Kidney (tissue), 14 donors: ENCODE results near the gene AURKB. TPM values are rescaled to one million over a fixed set of nuclear protein-coding genes. Genes with fewer than 3 reads are reported as not detected.

Source experiments
- DNase-seq, 5 donors: peaks; one replicate each; pipeline ENCODE4 v3.0.0-alpha.2; 2013 to 2020
- FAIRE-seq: peaks from 2 replicates; lab custom pipeline; 2012; peaks lifted over from hg19 to GRCh38; lab: Jason Lieb, UNC
- H3K27ac ChIP-seq, 2 donors: one replicate each; pipeline ENCODE4 v1.7.0; 2013; ENCODE audit warnings: low read depth in 2 of 2, low read length in 2 of 2, inconsistent platforms in 1 of 2
- H3K27me3 ChIP-seq: one replicate; pipeline ENCODE4 v1.7.1; 2013; ENCODE audit warnings: low read length, inconsistent platforms; ENCODE audit not compliant: control insufficient read depth, insufficient read depth
- H3K36me3 ChIP-seq, 3 donors: one replicate each; pipeline versions ENCODE4 v1.7.0 to v1.7.1; 2013; ENCODE audit warnings: low read length in 3 of 3, control low read depth in 1 of 3, inconsistent platforms in 1 of 3; ENCODE audit not compliant: insufficient read depth in 3 of 3, control insufficient read depth in 2 of 3
- H3K4me1 ChIP-seq, 3 donors: one replicate each; pipeline versions ENCODE4 v1.7.0 to v1.7.1; 2013; ENCODE audit warnings: low read length in 3 of 3, inconsistent platforms in 1 of 3, low read depth in 1 of 3; ENCODE audit not compliant: control insufficient read depth in 2 of 3, insufficient read depth in 2 of 3
- H3K4me3 ChIP-seq, 3 donors: one replicate each; pipeline versions ENCODE4 v1.7.0 to v1.8.1; 2013; ENCODE audit warnings: low read length in 3 of 3, control low read depth in 1 of 3, inconsistent platforms in 1 of 3
- H3K9ac ChIP-seq, 3 donors: one replicate each; pipeline versions ENCODE4 v1.7.0 to v1.7.1; 2013; ENCODE audit warnings: low read length in 3 of 3, control low read depth in 1 of 3, inconsistent platforms in 1 of 3
- H3K9me3 ChIP-seq, 3 donors: one replicate each; pipeline versions ENCODE4 v1.7.0 to v1.7.1; 2013; ENCODE audit warnings: low read length in 3 of 3, control low read depth in 1 of 3, inconsistent platforms in 1 of 3; ENCODE audit not compliant: control insufficient read depth in 2 of 3, insufficient read depth in 1 of 3
- intact Hi-C: fragments of 100-400 bp; cut with DNase I; formaldehyde crosslinking; loops from one replicate; pipeline ENCODE4 v1.11.1; 2022
- polyA plus RNA-seq: library from polyadenylated mRNA; stranded (reverse); fragments of 350-450 nt; fragmentation: Illumina TruSeq; extraction: RNeasy Lipid Tissue Mini Kit (QIAGEN cat#74804); gene quantifications from one replicate; pipeline ENCODE4 v1.2.3, GENCODE V29; 2014; ENCODE audit warnings: low read depth, low replicate concordance; ENCODE audit not compliant: insufficient read depth
- total RNA-seq: library from RNA; stranded (reverse); fragmentation: NEBNext Ultra II Directional; extraction: Animal tissue kit (Norgen Biotek cat#: 25700); gene quantifications from one replicate; pipeline ENCODE4 v1.2.1, GENCODE V29; 2021
- TF ChIP-seq, protein P1 (sequence below): IDR thresholded peaks from 3 replicates; pipeline ENCODE4 v1.5.1; 2012; ENCODE audit warnings: mild to moderate bottlenecking, moderate library complexity, borderline replicate concordance; ENCODE audit not compliant: insufficient read depth; ENCODE audit errors: extremely low read depth
- donor health status: control.
- donor health status: control.
- donor health status: control.
- donor health status: control.
- donor health status: control.
- donor health status: DM: yes; HTN: yes; CAD: no.
- donor health status: Normal renal cell carcinoma (clear cell type).

The AURKB gene
- total and polyA plus RNA-seq, 2 donors from 2014 or later, result 0.43 to 2.8 TPM

DNA sequence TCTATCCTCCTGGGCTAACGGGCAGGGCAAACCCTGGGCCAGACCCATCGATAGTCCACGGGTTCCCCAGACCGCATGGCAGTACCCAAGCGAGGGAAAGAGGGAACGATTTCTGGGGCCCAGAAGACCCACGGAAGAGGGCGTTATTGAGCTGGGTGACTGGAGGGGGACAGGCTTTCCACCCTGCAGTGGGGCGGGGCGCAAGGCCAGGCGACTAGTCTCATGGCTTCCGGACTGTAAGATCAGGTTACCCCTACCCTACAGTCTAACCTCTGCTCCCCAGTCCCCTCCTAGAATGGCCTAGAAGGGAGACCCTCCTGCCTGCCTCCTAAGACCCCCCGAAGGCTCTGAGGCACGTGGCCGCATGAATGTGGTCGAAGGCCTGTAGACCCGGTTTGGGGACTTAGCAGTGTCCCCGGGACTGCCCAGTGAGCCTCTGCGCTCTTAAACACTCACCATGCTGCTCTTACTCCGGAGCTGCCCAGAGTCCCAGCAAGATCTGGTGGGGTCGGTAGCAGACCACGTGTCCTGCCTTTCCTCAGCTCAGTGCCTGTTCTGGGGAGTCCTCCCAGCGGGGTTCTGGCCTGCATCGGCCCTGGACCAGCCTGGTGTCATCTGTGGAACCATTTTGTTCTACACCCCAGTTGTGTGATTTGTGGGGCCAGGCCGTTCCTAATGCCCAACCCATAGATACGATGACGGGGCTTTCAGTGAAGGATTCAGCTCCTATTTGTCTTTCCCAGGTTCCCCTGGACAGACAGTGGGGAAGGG lies 13.2 kb upstream of the AURKB start:
- H3K27ac ChIP-seq, result peak overlapping the region; percentile 95 to 98
- FAIRE-seq (no peak), DNase-seq (peak; percentile 69 to 93 (median 86))
- peaks cover 0 to 13% (median 5%) of the 10 kb centered on the region in 3 donors for H3K4me1 ChIP-seq
- peak overlapping the region; percentile 79 to 90 (median 81) for H3K4me3 ChIP-seq
- TF ChIP-seq, protein P1, sequence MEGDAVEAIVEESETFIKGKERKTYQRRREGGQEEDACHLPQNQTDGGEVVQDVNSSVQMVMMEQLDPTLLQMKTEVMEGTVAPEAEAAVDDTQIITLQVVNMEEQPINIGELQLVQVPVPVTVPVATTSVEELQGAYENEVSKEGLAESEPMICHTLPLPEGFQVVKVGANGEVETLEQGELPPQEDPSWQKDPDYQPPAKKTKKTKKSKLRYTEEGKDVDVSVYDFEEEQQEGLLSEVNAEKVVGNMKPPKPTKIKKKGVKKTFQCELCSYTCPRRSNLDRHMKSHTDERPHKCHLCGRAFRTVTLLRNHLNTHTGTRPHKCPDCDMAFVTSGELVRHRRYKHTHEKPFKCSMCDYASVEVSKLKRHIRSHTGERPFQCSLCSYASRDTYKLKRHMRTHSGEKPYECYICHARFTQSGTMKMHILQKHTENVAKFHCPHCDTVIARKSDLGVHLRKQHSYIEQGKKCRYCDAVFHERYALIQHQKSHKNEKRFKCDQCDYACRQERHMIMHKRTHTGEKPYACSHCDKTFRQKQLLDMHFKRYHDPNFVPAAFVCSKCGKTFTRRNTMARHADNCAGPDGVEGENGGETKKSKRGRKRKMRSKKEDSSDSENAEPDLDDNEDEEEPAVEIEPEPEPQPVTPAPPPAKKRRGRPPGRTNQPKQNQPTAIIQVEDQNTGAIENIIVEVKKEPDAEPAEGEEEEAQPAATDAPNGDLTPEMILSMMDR, result no peak
- H3K36me3 ChIP-seq, result peaks cover under 1 to 12% (median 2%) of the 10 kb centered on the region in 3 donors
- H3K9ac ChIP-seq, result peak overlapping the region; percentile 94 to 99 (median 96)
- intact Hi-C loops, result no loop called here
- H3K9me3 ChIP-seq, result no peaks in the 10 kb centered on the region
- H3K27me3 ChIP-seq, result no peaks in the 10 kb centered on the region

DNA sequence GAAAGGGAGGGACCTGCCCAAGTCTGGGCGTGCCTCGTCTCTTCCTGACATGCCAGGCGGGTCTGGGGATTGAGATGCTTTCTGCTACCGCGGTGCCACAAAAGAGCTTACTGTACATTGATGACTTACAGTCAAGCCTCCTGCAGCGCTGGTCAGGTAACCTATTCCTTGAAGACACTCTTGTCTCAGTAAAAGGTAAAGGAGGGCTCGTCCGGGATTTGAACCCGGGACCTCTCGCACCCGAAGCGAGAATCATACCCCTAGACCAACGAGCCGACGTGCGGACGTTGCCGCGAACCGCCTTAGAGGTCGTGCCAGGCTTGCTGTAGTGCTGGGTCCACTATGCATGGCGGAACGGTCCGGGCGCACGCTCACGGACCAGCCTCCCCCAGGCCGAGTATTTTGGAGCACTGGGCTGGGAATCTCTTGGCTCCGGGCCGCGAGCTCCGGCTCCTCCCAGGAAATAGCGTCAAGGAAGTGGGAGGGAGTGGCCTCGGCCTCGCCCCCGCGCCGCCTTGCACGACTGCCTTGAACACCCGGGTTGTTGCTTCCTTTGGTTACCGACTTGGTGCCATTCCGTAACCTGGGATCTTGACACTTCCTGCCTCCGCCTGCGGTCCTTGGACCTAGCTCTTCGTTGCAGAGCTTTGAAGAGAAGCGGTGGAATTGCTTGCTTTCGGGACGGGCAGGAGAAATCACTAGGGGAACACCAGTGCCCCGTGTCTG lies 12.4 kb upstream of the AURKB start:
- H3K4me3 ChIP-seq, result peak overlapping the region; percentile 79 to 90 (median 81)
- no peaks in the 10 kb centered on the region for H3K27me3 ChIP-seq
- peak overlapping the region; percentile 94 to 99 (median 96) for H3K9ac ChIP-seq
- H3K27ac ChIP-seq, result peak overlapping the region; percentile 95 to 98
- peaks cover 0 to 13% (median 5%) of the 10 kb centered on the region in 3 donors for H3K4me1 ChIP-seq
- H3K36me3 ChIP-seq, result peaks cover 0 to 5% (median under 1%) of the 10 kb centered on the region in 3 donors
- intact Hi-C loops, result no loop called here
- H3K9me3 ChIP-seq, result no peaks in the 10 kb centered on the region
- TF ChIP-seq, protein P1, result no peak
- DNase-seq (peak; percentile 94 to 98 (median 96)), FAIRE-seq (no peak)

DNA sequence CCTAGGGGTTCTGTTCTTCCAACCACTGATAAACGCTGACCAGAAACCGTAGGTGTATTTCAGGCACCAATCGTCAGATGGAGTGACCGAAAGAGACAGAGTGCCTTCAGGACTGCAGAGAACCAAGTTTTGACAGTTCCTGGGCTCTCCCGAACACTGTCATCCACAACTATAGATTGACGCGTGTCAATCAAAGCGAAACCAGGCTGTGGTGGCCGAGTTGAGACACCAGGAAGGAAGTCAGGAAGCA lies 11.9 kb upstream of the AURKB start:
- H3K9me3 ChIP-seq, result no peaks in the 10 kb centered on the region
- H3K4me1 ChIP-seq, result peaks cover 0 to 13% (median 5%) of the 10 kb centered on the region in 3 donors
- peak overlapping the region; percentile 79 to 90 (median 81) for H3K4me3 ChIP-seq
- H3K27ac ChIP-seq, result peak overlapping the region; percentile 95 to 98
- TF ChIP-seq, protein P1, result no peak
- H3K36me3 ChIP-seq, result peaks cover 0 to under 1% (median 0%) of the 10 kb centered on the region in 3 donors
- intact Hi-C loops, result no loop called here
- peak overlapping the region; percentile 77 to 99 (median 94) for H3K9ac ChIP-seq
- FAIRE-seq (no peak), DNase-seq (no peak)
- H3K27me3 ChIP-seq, result no peaks in the 10 kb centered on the region
